Fibroblast of mammary gland (primary cell): ENCODE results near the gene AGFG1.

ENCODE experiments used
- DNase-seq: peaks from one replicate; pipeline ENCODE4 v3.0.0-alpha.2; 2010; ENCODE audit warnings: low read depth
- H3K4me3 ChIP-seq: 2 replicates; pipeline ENCODE4 v1.5.1; 2011; ENCODE audit warnings: low read depth, mild to moderate bottlenecking, low read length, moderate library complexity; ENCODE audit not compliant: control insufficient read depth
- CTCF ChIP-seq: conservative IDR thresholded peaks from 2 replicates; pipeline ENCODE4 v1.5.1; 2011; ENCODE audit warnings: low read depth, low read length, inconsistent platforms; ENCODE audit not compliant: control insufficient read depth, insufficient read depth

The AGFG1 gene

GRCh38 chr2:227439214-227439613 lies 32.7 kb upstream of the AGFG1 start:
- no peak for DNase-seq

GRCh38 chr2:227442639-227443038 lies 29.3 kb upstream of the AGFG1 start:
- H3K4me3 ChIP-seq = no peak overlapping the region
- no peak for DNase-seq
- no peak for TF ChIP-seq CTCF

More at GRCh38 chr2:227439214-227439613, 32.7 kb upstream of the AGFG1 start:
- TF ChIP-seq CTCF = no peak
- H3K4me3 ChIP-seq = no peak overlapping the region

- no peak overlapping the region for H3K4me3 ChIP-seq
- no peak for TF ChIP-seq CTCF
- DNase-seq = no peak
Observed at GRCh38 chr2:227443889-227444568, 27.9 kb upstream of the AGFG1 start.

GRCh38 chr2:227447606-227448005 lies 24.4 kb upstream of the AGFG1 start:
- DNase-seq = peak; percentile 68
- H3K4me3 ChIP-seq = no peak overlapping the region
- TF ChIP-seq CTCF = no peak

GRCh38 chr2:227450311-227450841 lies 21.6 kb upstream of the AGFG1 start:
- no peak for DNase-seq
- no peak for TF ChIP-seq CTCF
- no peak overlapping the region for H3K4me3 ChIP-seq

GRCh38 chr2:227450926-227451654 lies 20.9 kb upstream of the AGFG1 start:
- DNase-seq = peak; percentile 73
- no peak for TF ChIP-seq CTCF
- no peak overlapping the region for H3K4me3 ChIP-seq
